KOPT-K1 (cell line): Measurements from ENCODE around the gene MCC.

ENCODE experiments used
- H3K27ac ChIP-seq: fragments of 200-600 bp; sonication (generic); 2 replicates; pipeline ENCODE4 v1.5.1; 2016; ENCODE audit warnings: antibody characterized with exemption, mild to moderate bottlenecking, low read depth, low read length; ENCODE audit not compliant: poor library complexity, severe bottlenecking
- H3K36me3 ChIP-seq: fragments of 200-600 bp; sonication (generic); 2 replicates; pipeline ENCODE4 v1.5.1; 2017; ENCODE audit warnings: antibody characterized with exemption, mild to moderate bottlenecking, low read length, moderate library complexity; ENCODE audit not compliant: insufficient read depth
- H3K9me3 ChIP-seq: fragments of 200-600 bp; sonication (generic); 2 replicates; pipeline ENCODE4 v1.5.1; 2017; ENCODE audit warnings: antibody characterized with exemption, low read length, mild to moderate bottlenecking; ENCODE audit not compliant: insufficient read depth, poor library complexity, severe bottlenecking

Gene MCC

GRCh38 chr5:113151641-113152379, 336.4 kb downstream of the MCC start:
- Histone ChIP-seq H3K27ac (no peak overlapping the region), H3K36me3 (no peaks in the 10 kb centered on the region), H3K9me3 (no peaks in the 10 kb centered on the region)

GRCh38 chr5:113150821-113151220, 337.4 kb downstream of the MCC start:
- Histone ChIP-seq H3K27ac (no peak overlapping the region), H3K36me3 (no peaks in the 10 kb centered on the region), H3K9me3 (no peaks in the 10 kb centered on the region)

GRCh38 chr5:113150221-113150620, 338.0 kb downstream of the MCC start:
- no peaks in the 10 kb centered on the region for H3K36me3 ChIP-seq
- no peak overlapping the region for H3K27ac ChIP-seq
- no peaks in the 10 kb centered on the region for H3K9me3 ChIP-seq

- no peak overlapping the region for H3K27ac ChIP-seq
- H3K36me3 ChIP-seq, result no peaks in the 10 kb centered on the region
- no peaks in the 10 kb centered on the region for H3K9me3 ChIP-seq
Observed at GRCh38 chr5:113147537-113147936, 340.7 kb downstream of the MCC start.

GRCh38 chr5:113147101-113147508, 341.1 kb downstream of the MCC start:
- H3K9me3 ChIP-seq, result no peaks in the 10 kb centered on the region
- H3K27ac ChIP-seq, result no peak overlapping the region
- no peaks in the 10 kb centered on the region for H3K36me3 ChIP-seq

GRCh38 chr5:113145757-113146387, 342.4 kb downstream of the MCC start:
- no peaks in the 10 kb centered on the region for H3K36me3 ChIP-seq
- no peak overlapping the region for H3K27ac ChIP-seq
- H3K9me3 ChIP-seq, result no peaks in the 10 kb centered on the region

- no peak overlapping the region for H3K27ac ChIP-seq
- no peaks in the 10 kb centered on the region for H3K36me3 ChIP-seq
- H3K9me3 ChIP-seq, result no peaks in the 10 kb centered on the region
Observed at GRCh38 chr5:113142186-113142585, 346.1 kb downstream of the MCC start.

- H3K9me3 ChIP-seq, result no peaks in the 10 kb centered on the region
- no peaks in the 10 kb centered on the region for H3K36me3 ChIP-seq
- H3K27ac ChIP-seq, result no peak overlapping the region
Observed at GRCh38 chr5:113140837-113141671, 347.2 kb downstream of the MCC start.

GRCh38 chr5:113133211-113133975, 354.9 kb downstream of the MCC start:
- no peaks in the 10 kb centered on the region for H3K9me3 ChIP-seq
- no peak overlapping the region for H3K27ac ChIP-seq
- H3K36me3 ChIP-seq, result no peaks in the 10 kb centered on the region

GRCh38 chr5:113132564-113132963, 355.7 kb downstream of the MCC start:
- H3K9me3 ChIP-seq, result no peaks in the 10 kb centered on the region
- no peak overlapping the region for H3K27ac ChIP-seq
- no peaks in the 10 kb centered on the region for H3K36me3 ChIP-seq

GRCh38 chr5:113128641-113129330, 359.5 kb downstream of the MCC start:
- no peaks in the 10 kb centered on the region for H3K36me3 ChIP-seq
- H3K9me3 ChIP-seq, result no peaks in the 10 kb centered on the region
- H3K27ac ChIP-seq, result no peak overlapping the region

- Histone ChIP-seq H3K27ac (no peak overlapping the region), H3K9me3 (no peaks in the 10 kb centered on the region), H3K36me3 (no peaks in the 10 kb centered on the region)
Observed at GRCh38 chr5:113128082-113128481, 360.2 kb downstream of the MCC start.

GRCh38 chr5:113127021-113127420, 361.2 kb downstream of the MCC start:
- Histone ChIP-seq H3K27ac (no peak overlapping the region), H3K36me3 (no peaks in the 10 kb centered on the region), H3K9me3 (no peaks in the 10 kb centered on the region)

GRCh38 chr5:113125371-113125770, 362.9 kb downstream of the MCC start:
- no peaks in the 10 kb centered on the region for H3K9me3 ChIP-seq
- H3K27ac ChIP-seq, result no peak overlapping the region
- H3K36me3 ChIP-seq, result no peaks in the 10 kb centered on the region
